AG09309 (cell line): ENCODE data around the gene CABLES1.

Source experiments
- DNase-seq: peaks from one replicate; pipeline ENCODE4 v3.0.0-alpha.2; 2010; ENCODE audit warnings: low read depth
- H3K4me3 ChIP-seq: 2 replicates; pipeline ENCODE4 v1.5.1; 2011; ENCODE audit warnings: mild to moderate bottlenecking, low read depth, low read length, moderate library complexity; ENCODE audit not compliant: control insufficient read depth
- TF ChIP-seq, protein P1 (sequence below): IDR thresholded peaks from 2 replicates; pipeline ENCODE4 v1.5.1; 2011; ENCODE audit warnings: mild to moderate bottlenecking, low read depth, low read length, inconsistent platforms; ENCODE audit not compliant: insufficient read depth, control insufficient read depth; ENCODE audit errors: missing control alignments

The CABLES1 gene

DNA sequence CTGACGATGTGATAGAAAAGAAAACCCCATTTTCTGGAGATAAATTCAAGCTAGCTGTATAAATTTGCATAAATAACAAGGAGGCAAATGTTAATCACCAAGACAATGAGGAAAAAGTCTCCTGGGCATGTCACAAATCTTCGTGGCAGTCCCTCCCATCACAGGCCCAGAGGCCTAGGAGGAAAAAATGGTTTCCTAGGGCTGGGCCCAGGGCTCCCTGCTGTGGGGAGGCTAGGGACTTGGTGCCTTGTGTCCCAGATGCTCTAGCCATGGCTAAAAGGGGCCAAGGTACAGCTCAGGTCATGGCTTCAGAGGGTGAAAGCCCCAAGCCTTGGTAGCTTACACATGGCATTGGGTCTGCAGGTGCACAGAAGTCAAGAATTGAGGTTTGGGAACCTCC, 134.6 kb downstream of the CABLES1 start:
- no peak overlapping the region for H3K4me3 ChIP-seq
- TF ChIP-seq, protein P1, sequence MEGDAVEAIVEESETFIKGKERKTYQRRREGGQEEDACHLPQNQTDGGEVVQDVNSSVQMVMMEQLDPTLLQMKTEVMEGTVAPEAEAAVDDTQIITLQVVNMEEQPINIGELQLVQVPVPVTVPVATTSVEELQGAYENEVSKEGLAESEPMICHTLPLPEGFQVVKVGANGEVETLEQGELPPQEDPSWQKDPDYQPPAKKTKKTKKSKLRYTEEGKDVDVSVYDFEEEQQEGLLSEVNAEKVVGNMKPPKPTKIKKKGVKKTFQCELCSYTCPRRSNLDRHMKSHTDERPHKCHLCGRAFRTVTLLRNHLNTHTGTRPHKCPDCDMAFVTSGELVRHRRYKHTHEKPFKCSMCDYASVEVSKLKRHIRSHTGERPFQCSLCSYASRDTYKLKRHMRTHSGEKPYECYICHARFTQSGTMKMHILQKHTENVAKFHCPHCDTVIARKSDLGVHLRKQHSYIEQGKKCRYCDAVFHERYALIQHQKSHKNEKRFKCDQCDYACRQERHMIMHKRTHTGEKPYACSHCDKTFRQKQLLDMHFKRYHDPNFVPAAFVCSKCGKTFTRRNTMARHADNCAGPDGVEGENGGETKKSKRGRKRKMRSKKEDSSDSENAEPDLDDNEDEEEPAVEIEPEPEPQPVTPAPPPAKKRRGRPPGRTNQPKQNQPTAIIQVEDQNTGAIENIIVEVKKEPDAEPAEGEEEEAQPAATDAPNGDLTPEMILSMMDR, result no peak
- DNase-seq, result no peak

DNA sequence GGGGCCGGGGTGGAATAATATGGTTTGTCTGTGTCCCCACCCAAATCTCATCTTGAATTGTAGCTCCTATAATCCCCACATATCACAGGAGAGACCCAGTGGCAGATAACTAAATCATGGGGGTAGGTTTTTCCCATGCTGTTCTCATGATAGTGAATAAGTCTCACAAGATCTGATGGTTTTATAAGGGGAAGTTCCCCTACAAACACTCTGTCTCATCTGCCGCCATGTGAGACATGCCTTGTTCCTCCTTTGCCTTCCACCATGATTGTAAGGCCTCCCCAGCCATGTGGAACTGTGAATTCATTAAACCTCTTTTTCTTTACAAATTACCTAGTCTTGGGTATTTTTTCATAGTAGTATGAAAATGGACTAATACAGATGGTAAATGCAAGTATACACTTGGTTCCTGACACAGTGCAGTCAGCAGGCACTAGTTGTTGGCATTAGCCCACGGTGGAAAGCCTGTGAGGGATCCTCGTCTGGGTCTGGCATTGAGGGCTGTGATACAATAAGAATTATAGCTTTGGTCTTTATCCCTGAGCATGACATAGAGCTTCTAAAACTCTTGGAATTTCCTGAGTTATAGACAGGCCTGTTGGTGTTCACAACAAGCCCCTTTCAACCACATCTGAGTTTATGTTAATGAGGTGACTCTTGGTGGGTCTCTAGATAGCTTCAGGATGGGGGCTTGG, 135.8 kb downstream of the CABLES1 start:
- no peak for DNase-seq
- TF ChIP-seq, protein P1, result no peak
- no peak overlapping the region for H3K4me3 ChIP-seq

DNA sequence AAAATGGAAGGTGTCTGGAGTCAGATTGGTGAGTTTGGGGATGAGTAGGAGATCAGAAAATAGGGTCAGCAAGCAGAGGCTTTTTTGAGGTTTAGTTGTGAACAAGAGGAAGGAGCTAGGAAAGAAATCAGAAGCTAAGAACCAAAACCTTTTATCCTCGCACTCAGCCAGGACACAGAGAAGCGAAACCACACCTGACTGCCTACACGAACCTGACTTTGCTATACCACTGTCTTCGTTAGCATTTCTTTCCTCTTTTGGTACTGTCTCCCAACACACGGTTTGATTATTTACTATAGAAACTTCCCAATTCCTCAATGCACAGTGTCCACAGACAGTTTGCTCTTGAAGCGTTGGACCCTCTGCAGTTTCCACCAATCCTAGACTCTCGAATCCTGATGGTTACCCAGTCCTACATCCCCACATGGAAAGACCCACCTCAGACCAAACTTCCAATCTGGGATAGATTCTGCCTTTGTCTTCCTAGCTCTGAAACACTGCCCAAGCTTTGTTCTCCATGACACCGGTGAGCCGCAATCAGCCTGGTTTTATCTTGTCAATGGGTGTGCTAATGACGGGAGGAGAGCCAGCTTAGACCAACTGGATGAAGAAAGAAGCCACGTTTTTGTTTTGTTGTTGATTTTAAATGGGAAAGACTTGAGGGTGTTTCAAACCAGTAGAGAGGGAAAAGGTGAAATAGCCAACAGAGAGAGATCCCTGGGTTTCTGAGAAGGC, 137.4 kb downstream of the CABLES1 start:
- no peak for DNase-seq
- no peak overlapping the region for H3K4me3 ChIP-seq
- TF ChIP-seq, protein P1, result no peak

DNA sequence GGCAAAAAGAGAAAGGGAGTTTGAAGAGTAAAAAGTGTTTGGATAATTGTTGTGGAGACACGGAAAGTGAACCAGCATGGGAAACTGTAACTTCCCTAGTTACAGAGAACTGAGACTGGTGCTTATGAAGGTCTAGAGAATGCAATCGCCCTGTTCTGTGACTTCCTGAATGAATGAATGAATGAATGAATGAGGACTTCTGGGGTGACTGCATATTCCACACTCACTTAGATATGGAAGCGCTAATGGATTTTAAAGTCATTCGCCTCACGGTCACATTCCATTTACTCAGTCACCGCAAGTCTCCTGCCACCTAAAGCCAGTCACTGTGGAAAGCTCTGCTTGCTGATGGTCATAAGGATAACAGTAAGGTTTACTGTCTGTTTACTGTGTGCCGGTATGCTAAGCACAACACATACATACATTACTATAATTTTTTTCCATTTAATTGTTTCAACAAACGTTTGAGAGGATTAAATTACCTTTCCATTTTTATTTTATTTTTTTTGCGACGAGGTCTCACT, 138.2 kb downstream of the CABLES1 start:
- TF ChIP-seq, protein P1, result no peak
- H3K4me3 ChIP-seq, result no peak overlapping the region
- no peak for DNase-seq

DNA sequence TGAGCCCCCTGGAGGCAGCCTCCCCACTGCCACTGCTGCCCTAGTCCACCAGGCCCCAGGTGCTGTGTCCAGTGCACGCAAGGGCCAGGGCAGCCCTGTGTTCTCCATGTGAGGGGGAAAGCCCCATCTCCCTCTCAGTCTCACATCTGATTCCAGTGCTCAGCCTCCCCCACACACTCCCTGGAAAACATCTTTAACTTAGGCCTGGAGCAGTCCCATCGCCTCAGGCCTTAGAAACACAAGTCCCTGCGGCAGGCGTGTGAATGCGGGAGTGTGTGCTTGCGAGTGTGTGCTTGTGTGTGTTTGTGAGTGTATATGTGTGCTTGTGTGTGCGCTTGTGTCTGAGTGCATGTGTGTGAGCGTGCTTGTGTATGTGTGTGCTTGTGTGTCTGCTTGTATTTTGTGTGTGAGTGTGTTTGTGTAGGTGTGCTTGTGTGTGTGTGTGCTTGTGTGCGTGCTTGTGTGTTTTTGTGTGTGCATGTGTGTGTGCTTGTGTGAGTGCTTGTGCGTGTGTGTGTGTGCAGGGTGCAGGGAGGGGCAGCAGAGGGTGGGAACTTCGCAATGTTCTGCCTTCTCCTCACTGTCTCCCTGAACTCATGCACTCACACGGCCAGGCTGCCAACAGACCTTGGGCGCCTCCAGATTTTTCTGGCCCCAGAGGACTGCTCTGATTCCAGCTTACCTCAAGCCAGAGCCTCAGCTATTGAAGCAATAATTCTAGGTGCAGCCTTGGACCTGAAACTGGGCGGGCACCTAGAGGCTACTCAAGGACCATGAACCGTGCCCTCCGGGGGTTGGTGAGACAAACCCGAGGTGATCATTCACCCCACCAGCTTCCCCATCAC, 139.6 kb downstream of the CABLES1 start:
- TF ChIP-seq, protein P1, result no peak
- H3K4me3 ChIP-seq, result no peak overlapping the region
- no peak for DNase-seq

DNA sequence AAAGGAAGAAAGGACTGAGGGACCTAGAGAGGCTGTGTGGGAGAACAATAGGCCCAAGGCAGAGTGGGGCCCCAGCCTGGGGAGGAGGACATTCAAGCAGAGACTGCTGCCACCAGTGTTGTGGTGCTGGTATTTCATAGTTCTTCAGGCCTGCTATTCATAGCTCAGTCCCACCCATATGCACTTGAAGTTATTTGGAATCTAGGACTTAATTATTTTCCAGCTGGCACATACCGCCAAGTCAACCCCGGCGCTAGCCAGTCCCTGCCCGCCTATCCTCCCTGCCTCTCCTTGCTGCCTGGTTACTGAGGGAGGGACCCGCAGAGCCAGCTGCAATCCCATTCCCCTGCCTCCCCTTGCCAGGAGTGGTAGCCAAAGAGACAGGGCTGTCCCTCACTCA, 141.2 kb downstream of the CABLES1 start:
- TF ChIP-seq, protein P1, result no peak
- H3K4me3 ChIP-seq, result no peak overlapping the region
- no peak for DNase-seq
